Nephron (organoid): ENCODE data around the gene PFDN4.

Experiments used
- H3K27ac Mint-ChIP-seq, 3 experiments: 2 replicates each; pipeline ENCODE4 v1.8.0; 2020; ENCODE audit warnings: mixed read lengths in 3 of 3, mild to moderate bottlenecking in 2 of 3, moderate library complexity in 1 of 3
- H3K27me3 Mint-ChIP-seq: 2 replicates; pipeline ENCODE4 v1.8.0; 2021; ENCODE audit warnings: low read depth, mild to moderate bottlenecking, moderate library complexity, mixed read lengths
- H3K36me3 Mint-ChIP-seq: 2 replicates; pipeline ENCODE4 v1.8.0; 2020; ENCODE audit warnings: low read depth, mixed read lengths
- H3K4me1 Mint-ChIP-seq: 2 replicates; pipeline ENCODE4 v1.8.0; 2020; ENCODE audit warnings: mixed read lengths
- H3K4me3 Mint-ChIP-seq, 3 experiments: 2 replicates each; pipeline ENCODE4 v1.8.0; 2020; ENCODE audit warnings: mild to moderate bottlenecking in 3 of 3, mixed read lengths in 3 of 3, moderate library complexity in 2 of 3
- H3K9me3 Mint-ChIP-seq: 2 replicates; pipeline ENCODE4 v1.8.0; 2020; ENCODE audit warnings: mixed read lengths
- CTCF ChIP-seq, 3 experiments: fragments of 200-600 bp; sonication (generic); IDR thresholded peaks; one replicate each; pipeline ENCODE4 v1.5.0; 2021; ENCODE audit warnings: antibody characterized with exemption in 3 of 3; ENCODE audit not compliant: unreplicated experiment in 3 of 3

The PFDN4 gene

DNA sequence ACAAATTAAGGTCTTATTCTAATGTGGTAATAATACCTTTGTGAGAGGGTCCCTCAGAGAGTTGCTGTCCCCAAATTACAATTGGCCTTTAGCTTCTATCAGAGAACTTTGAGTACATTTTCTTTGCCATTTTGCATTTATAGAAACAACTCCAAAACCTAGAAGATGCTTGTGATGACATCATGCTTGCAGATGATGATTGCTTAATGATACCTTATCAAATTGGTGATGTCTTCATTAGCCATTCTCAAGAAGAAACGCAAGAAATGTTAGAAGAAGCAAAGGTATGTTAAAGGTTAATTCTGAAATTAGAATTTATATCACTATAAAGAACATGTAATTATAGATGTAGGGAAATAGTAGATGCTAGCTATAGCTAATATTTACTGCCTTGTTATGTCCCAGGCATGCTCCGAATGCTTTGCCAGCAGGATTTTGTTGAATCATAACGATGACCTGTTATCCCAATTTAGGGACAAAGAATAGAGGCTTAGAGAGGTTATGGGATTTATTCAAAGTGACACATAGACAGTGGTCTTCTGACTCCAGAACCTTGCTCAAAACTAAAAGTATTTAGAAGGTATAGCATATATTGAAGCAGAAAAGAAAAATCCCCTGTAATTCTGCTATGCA lies 7.4 kb downstream of the PFDN4 start:
- Mint-ChIP-seq H3K4me3 (peak overlapping the region in 1 of 3 experiments; percentile 48), H3K4me1 (peaks cover 43% of the 10 kb centered on the region), H3K9me3 (no peaks in the 10 kb centered on the region), H3K27ac (no peak overlapping the region), H3K27me3 (no peaks in the 10 kb centered on the region), H3K36me3 (peaks cover 42% of the 10 kb centered on the region)
- TF ChIP-seq CTCF (IDR thresholded peaks at IDR 0.05; ENCODE audit: unreplicated experiment in 3 of 3), result no peak

GRCh38 chr20:54217762-54218161 lies 9.9 kb downstream of the PFDN4 start:
- no peak for TF ChIP-seq CTCF (IDR thresholded peaks at IDR 0.05; ENCODE audit: unreplicated experiment in 3 of 3)
- Mint-ChIP-seq H3K27me3 (peaks cover 3% of the 10 kb centered on the region), H3K36me3 (peaks cover 29% of the 10 kb centered on the region), H3K27ac (no peak overlapping the region), H3K4me1 (peaks cover 51% of the 10 kb centered on the region), H3K4me3 (no peak overlapping the region), H3K9me3 (no peaks in the 10 kb centered on the region)

- Mint-ChIP-seq H3K27ac (peak overlapping the region in 2 of 3 experiments; percentile 48 to 68), H3K9me3 (no peaks in the 10 kb centered on the region), H3K36me3 (peaks cover 26% of the 10 kb centered on the region), H3K4me3 (no peak overlapping the region), H3K27me3 (peaks cover 3% of the 10 kb centered on the region), H3K4me1 (peaks cover 48% of the 10 kb centered on the region)
- no peak for TF ChIP-seq CTCF (IDR thresholded peaks at IDR 0.05; ENCODE audit: unreplicated experiment in 3 of 3)
These were observed 10.6 kb downstream of the PFDN4 start for GRCh38 chr20:54218470-54218869.

- Mint-ChIP-seq H3K4me1 (peaks cover 41% of the 10 kb centered on the region), H3K27me3 (peaks cover 3% of the 10 kb centered on the region), H3K9me3 (no peaks in the 10 kb centered on the region)
These were observed 12.0 kb downstream of the PFDN4 start for GRCh38 chr20:54219751-54220426.

DNA sequence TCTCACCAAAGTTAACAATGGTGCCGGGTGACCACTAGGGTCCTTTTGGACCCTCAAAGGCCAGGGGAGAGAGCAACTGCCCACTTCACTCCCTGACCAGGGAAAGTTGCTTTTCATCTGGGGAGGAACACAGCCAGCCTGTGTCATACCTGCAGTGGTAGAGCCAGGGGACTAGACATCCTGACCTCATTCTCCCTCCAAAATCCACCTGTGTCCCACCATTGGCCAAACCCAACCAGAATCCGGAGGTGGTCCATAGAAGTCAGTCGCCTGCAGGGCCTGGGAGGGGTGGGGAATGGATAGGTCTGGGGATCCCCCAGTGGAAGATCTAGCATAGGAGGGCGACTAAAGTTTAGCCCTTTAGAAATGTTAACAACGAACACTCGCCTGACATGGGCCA lies 12.8 kb downstream of the PFDN4 start:
- TF ChIP-seq CTCF (IDR thresholded peaks at IDR 0.05; ENCODE audit: unreplicated experiment in 3 of 3), result no peak
- H3K36me3 Mint-ChIP-seq, result peaks cover 20% of the 10 kb centered on the region
- no peak overlapping the region for H3K27ac Mint-ChIP-seq
- no peak overlapping the region for H3K4me3 Mint-ChIP-seq
- H3K27me3 Mint-ChIP-seq, result peaks cover 3% of the 10 kb centered on the region
- peaks cover 34% of the 10 kb centered on the region for H3K4me1 Mint-ChIP-seq
- no peaks in the 10 kb centered on the region for H3K9me3 Mint-ChIP-seq

More at GRCh38 chr20:54219751-54220426, 12.0 kb downstream of the PFDN4 start:
- Mint-ChIP-seq H3K27ac (no peak overlapping the region), H3K4me3 (no peak overlapping the region), H3K36me3 (peaks cover 26% of the 10 kb centered on the region)
- TF ChIP-seq CTCF (IDR thresholded peaks at IDR 0.05; ENCODE audit: unreplicated experiment in 3 of 3), result peak; percentile 64 to 69 (median 65)
